NCI-H446 (cell line): ENCODE data around the gene DPY19L2.
"Not testable (repeated sequence)": the region's sequence is repeated elsewhere in the genome, so short reads cannot be mapped to it uniquely, and the experiment has no call there.

Experiments
- DNase-seq, 2 experiments: peaks; one replicate each; lab custom pipeline; 2025; lab: John Stamatoyannopoulos, UW

Gene DPY19L2

DNA sequence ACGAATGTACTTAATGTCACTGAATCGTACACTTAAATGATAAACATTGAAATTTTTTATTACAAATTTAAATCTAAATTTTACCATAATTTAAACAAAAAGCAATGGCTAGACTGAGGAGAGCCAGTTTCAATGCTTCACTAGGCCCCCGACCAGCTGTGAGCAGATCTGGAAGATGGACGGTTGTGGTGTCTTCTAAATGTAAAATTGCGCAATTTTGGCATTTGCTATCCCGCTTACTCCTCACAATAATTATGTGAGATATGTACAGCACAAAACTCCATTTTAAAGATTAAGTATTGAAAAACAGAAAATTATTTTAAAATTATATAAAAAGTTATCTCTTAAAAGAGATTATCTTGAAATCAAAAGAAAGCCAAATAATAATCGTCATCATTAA is 5.3 kb downstream of the DPY19L2 start:
- not testable (repeated sequence) for DNase-seq

DNA sequence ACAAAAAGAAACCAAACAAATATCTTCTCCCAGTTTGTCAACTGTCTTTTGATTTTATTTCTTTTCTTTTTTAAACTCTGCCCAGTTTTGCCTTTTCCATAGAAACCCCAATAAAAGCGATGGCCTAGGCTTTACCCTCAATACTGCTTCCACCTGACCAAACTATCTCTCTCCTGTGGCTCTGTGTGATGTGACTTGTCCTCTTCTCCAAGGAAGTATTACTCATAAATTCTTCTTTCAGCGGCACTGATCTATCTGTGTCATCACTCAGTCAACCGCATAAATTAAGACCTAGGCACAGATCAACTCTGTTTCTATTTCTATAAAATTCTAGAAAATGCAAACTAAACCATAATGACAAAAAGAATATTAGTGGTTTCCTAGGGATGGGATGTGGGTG is 9.8 kb downstream of the DPY19L2 start:
- DNase-seq: not testable (repeated sequence)

DNA sequence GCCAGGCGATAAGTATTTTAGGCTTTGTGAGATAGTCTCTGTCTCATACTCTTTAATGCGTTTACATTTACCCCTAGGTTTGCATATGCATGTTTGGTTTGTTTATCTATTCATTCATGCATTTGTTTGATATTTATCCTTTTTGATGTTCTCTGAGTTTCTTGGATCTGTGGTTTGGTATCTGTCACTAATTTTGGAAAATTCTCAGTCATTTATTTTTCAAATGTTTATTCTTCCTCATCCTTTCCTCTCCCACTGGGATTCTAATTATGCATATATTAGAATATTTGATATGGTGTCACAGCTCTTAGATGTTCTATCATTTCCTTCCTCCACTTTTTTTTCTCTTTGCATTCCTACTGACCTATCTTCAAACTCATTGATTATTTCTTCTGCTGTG is 11.9 kb downstream of the DPY19L2 start:
- not testable (repeated sequence) for DNase-seq

DNA sequence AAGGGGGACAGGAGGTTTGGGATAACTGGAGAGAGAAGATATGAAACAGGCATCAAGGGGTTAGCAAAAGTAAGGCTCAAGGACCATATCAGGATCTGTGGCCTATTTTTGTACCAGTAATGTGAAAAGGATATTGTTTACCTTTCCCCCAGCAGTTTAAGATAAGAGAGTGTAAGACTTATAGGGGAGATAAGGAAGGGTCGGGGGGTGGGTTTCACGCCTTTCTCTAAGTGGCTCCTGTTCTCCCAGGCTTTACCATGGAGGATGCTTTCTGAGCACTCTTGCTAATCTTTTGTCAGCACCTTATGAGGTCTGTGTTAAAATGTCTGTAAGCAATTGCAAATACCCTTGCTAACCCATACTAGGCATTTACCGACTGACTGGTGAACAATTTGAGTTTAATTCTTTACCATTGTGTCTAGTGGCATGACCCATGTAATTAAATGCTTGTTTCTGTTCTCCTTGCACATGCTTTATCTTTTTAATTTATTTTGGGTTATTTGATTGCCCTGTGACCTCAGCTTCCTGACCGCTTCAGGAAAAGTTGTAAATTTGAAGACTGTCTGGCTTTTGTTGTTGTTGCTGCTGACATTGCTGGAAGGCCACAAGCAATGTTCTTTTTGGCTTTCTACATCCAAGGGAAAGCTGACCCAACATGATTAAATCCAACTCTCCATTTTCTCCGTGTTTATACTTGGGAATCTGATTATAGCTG is 12.6 kb downstream of the DPY19L2 start:
- DNase-seq: not testable (repeated sequence)

DNA sequence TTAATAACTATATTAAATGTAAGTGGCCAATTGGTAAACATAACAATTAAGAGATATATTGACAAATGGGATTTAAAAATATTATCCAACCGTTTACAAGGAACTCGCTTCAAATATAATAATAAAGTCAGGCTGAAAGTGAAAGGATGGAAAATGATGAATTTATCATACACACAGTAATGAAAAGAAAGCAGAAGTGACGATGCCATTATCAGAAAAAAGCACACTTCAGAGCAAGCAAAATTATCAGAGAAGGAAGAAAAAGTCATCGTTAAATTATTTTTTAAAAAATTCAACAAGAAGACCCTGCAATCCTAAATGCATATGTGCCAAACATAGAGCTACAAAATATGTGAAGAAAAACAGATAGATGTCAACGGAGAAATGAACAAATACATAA is 13.8 kb downstream of the DPY19L2 start:
- not testable (repeated sequence) for DNase-seq

DNA sequence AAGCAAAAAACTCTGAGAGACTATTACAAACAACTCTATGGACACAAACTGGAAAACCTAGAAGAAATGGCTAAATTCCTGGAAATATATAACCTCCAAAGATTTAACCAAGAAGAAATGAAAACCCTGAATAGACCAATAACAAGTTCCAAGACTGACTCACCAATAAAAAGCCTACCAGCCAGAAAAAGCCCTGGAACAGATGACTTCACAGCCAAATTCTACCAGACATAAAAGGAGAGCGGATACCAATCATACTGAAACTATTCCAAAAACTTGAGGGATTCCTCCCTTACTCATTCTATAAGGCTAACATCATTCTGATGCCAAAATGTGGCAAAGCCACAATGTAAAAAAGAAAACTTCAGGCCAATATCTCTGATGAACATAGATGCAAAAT is 18.8 kb downstream of the DPY19L2 start:
- not testable (repeated sequence) for DNase-seq

DNA sequence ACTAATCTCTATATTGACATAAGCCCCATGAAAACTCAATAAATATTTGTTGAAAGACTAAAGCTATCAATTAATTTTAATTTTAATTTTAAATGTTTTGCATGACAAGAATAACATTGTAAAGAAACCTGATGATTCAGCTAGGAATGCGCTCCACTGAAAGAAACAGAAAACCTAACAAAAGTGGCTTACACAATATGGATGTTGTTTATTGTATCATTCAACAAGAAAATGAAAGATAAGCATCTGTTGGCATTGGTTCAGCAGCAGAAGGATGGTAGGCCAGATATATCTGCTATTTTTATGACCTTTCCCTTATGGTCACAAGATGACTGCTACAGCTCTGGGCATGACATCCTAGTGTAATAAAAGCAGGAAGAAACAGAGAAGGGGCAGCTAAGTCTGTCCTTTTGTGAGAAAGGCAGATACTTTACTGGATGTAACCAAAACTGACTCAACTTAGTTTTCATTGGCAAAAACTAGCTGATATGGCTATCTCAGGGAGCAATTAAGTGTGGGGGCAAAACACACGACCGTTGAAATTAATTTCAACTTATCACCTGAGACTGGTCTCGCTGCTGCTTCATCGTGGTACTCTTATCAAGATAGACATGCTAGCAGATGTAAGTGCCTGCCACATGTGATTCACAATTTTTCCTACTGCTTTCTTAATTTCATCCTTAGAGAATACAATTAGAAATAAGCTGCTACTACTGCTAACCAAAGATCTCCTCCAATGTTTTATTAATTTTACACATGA is 24.7 kb downstream of the DPY19L2 start:
- not testable (repeated sequence) for DNase-seq

DNA sequence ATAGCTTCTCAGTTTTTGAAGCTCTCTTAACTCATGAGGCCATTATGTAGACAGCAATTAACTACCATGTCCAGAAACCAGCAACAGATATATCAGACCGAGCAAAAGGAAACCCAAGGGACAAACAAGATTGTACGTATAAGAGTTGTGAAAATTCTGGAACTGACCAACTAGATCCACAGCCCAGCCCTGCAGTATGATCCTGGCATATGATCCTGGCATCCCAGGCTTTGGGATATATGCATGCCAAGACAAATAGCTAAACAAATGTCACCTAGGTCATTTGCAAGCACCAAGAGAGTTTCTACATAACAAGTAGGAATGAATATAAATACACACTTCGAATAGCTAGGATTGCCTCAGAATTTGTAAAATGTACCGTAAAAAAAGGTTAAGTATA is 44.0 kb downstream of the DPY19L2 start:
- DNase-seq: not testable (repeated sequence)

DNA sequence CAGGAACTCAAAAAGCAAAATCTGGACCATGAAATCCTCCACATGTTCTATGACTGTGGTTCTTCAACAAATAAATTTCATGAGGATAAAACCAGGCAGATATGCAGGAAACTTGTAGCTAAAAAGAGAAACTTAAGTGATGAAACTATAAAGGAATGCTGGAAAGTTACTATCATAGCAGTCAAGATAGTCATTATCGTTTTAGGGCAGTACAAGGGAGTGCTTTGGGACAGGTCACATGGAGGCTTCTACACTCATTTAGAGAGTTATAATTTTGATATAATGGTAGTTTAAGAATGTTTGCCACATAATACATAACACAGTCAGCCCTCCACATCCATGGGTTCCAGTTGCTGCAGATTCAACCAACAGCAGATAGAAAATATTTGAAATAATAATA is 52.7 kb downstream of the DPY19L2 start:
- DNase-seq: not testable (repeated sequence)

DNA sequence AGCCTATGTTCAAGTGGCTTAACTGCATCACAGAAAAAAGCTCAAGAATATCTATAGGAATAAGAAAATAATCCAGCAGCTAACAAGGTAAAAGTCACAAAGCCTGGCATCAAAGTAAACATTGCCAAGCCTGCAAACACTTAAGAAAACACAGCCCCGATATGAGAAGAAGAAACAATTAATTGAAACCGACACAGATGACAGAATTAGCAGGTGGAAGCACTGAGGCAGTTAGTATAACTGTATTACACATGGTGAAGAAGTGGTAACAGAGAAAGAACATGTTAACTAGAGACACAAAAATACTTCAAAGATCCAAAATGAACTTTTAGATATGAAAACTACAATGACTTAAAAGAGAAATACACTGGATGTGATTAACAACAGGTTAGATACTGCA is 57.0 kb downstream of the DPY19L2 start:
- not testable (repeated sequence) for DNase-seq

DNA sequence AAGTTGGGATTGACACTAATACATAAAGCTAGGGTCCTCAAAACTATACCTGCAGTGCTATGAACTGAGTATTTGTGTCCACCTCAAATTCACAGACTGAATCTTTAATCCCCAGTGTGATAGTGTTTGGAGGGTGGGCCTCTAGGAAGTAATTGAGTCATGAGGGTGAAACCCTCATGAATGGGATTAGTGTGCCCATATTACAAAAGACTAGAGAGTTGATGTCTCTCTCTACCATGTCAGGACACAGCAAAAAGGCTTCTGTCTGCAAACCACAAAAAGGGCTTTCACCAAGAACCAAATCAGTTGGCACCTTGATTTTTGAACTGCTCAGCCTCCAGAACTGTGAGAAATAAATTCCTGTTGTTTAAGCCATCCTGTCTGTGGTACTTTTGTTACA is 59.0 kb downstream of the DPY19L2 start:
- not testable (repeated sequence) for DNase-seq

DNA sequence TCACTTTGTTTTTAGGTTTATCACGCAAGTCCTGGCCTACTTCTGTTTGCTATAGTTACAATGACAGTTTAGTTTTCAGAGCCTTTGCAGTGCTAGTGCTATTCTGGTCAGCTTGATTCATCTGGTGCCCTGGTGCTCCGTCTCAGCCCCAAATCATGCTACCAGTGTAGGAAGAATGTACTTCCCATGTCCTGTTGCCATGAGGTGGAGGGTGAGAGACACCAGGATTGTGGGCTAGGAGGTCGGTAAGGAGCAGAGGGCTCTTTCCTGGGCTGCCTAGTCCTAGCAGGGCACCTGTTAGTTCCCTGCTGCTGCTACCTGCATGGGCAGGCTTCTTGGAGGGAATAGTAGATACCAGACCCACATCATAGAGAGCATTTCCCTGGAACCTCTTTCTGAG is 63.3 kb downstream of the DPY19L2 start:
- not testable (repeated sequence) for DNase-seq

DNA sequence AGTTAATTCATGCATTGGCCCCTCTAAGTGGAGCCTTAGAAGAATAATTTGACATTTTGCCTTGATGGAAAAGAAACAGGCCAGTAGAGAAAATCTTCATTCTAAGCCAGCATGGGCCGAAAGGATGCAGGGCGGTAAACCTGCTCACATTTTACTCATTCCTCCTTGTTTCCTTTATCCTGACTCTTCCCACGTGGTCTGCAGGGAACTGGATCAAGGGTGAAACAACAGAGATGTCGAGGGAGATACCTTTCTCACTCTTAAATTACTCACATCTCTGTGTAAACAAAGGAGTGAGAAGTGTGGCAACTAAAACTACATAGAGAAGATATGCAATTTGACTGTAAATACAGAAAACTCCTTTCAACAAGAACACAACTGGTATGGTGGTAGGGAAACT is 73.5 kb downstream of the DPY19L2 start:
- DNase-seq: not testable (repeated sequence)

DNA sequence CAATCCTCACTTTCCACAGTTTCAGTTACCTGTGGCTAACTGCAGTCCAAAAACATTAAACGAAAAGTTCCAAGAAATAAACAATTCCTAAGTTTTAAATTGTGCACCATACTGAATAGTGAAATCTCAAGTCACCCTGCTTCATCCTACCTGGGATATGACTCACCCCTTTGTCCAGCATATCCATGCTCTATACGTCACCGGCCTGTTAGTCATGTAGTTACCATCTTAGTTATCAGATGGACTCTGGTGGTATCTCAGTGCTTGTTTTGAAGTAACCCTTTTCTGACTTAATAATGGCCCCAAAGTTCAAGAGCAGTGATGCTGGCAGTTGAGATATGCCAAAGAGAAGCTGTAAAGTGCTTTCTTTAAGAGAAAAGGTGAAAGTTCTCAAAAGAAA is 83.9 kb downstream of the DPY19L2 start:
- not testable (repeated sequence) for DNase-seq

DNA sequence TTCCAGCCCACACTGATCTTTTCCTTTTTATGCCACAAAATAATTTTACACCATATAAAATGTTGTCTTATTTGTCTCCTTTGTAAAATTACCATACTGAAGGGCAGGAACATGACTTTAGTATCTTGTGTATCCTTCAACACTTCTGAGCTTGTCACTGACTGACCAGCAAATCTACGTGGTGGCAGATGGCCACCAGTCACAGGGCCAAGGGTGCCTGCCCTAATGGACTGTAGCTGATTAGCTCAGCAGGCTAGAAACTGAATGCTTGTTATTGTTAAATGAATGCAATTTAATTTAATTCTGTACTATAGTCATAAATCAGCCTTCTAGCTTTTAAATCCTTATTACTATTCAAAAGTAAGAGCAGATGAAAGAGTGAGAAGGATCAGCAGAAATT is 85.0 kb downstream of the DPY19L2 start:
- DNase-seq: not testable (repeated sequence)

DNA sequence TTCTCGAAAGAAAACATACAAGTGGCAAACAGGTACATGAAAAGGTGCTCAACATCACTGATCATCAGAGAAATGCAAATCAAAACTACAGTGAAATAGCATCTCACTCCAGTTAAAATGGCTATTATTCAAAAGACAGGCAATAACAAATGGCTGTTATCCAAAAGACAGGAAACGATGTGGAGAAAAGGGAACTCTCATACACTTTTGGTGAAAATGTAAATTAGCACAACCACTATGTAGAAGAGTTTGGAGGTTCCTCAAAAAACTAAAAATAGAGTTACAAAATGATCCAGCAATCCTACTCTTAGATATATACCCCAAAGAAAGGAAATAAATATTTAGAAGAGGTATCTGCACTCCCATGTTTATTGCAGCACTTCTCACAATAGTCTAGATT is 90.7 kb downstream of the DPY19L2 start:
- not testable (repeated sequence) for DNase-seq

DNA sequence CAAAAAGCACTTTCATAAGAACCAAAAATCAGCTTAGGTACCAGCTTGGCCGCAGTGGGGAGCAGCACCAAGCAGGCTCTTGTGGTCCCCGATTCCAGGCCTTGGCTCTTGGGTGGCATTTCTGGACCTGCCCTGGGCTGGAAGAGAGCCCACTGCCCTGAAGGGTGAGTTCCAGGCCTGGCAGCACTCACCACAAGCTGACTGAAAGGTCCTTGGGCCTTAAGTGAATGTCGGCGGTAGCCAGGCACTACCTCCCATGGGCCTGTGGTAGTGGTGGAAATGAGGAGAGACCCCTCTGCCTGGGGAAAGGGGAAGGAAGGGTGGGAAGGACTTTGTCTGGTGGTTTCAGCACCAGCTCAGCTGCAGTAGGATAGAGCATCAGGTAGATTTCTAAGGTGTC is 96.3 kb downstream of the DPY19L2 start:
- not testable (repeated sequence) for DNase-seq

DNA sequence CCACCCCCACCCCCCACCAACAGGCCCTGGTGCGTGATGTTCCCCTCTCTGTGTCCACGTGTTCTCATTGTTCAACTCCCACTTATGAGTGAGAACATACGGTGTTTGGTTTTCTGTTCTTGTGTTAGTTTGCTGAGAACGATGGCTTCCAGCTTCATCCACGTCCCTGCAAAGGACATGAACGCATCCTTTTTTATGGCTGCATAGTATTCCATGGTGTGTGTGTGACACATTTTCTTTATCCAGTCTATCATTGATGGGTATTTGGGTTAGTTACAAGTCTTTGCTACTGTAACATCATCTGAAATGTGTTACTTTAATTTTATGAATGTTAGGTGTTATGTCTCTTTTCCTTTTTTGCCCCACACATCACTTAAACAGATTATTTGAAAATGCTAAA is 109.8 kb downstream of the DPY19L2 start:
- DNase-seq: not testable (repeated sequence)

DNA sequence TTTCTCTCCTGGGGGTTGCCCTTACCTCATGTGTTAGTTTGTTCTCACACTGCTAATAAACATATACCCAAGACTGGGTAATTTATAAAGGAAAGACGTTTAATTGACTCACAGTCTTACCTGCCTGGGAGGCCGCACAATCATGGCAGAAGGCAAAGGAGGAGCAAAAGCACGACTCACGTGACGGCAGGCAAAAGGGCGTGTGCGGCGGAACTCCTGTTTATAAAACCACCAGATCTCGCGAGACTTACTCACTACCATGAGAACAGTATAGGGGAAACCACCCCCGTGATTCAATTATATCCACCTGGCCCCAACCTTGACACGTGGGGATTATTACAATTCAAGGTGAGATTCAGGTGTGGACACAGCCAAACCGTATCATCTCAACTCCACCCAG is 116.9 kb downstream of the DPY19L2 start:
- DNase-seq: not testable (repeated sequence)

DNA sequence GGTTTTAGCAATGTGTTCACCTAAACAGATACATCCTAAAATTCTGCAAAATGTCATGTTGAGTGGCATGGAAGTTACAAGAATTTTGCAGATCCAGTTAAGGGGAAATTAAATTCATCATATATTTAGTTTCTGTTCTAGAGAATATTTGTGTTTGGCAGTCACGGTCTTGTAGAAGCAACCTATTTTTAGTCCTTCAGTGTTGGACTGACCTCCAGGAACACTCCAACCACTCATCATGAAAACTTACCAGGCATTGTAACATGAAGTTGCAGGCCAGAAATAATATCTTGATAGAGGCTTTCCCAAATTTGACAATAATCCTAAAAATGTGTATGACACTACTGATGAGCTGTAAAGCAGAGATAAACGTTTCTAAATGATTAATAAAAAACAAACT is 119.3 kb downstream of the DPY19L2 start:
- DNase-seq: not testable (repeated sequence)

DNA sequence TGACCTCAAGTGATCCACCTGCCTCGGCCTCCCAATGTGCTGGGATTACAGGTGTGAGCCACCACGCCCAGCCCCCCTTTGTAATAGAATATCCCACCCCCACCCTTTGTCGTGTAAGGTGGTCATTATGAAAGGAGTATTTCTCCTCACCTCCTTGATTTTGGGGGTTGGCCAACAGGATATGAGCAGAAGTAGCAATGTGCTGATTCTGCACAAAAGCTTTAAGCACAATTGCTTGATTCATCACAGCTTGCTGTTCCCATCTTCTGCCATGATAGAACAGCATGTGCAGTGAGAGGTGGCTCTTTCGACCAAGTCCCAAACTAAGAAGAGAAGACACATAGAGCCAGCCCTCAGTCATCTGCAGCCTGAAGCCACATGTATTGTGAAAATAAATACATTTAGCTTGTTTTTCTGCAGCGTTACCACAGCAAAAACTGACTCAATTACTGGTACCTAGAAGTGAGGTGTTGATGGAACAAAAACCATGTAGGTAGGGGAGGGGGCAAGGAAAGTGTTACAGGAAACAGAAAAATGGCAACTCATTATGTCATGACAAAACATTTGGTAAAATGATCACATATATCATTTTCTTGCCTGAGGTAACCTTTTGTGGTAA is 122.9 kb downstream of the DPY19L2 start:
- DNase-seq: not testable (repeated sequence)

DNA sequence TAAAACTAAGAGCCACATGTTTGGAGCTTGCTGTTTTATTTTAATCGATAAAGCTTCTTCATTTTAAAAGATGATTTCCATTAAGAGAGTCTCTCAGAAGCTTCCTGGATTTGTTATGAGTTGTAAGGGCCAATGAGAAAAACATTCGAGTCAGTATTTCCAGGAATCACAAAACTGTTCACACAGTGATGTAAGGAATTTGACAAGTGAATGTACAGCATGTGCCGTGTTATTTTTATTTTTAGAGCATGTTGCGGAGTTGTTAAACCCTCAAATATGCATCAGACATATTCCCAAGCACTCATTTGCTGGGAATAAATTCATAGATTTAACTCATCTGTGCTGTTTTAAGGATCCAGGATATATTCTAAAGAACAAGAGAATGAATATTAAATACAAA is 129.6 kb downstream of the DPY19L2 start:
- not testable (repeated sequence) for DNase-seq

DNA sequence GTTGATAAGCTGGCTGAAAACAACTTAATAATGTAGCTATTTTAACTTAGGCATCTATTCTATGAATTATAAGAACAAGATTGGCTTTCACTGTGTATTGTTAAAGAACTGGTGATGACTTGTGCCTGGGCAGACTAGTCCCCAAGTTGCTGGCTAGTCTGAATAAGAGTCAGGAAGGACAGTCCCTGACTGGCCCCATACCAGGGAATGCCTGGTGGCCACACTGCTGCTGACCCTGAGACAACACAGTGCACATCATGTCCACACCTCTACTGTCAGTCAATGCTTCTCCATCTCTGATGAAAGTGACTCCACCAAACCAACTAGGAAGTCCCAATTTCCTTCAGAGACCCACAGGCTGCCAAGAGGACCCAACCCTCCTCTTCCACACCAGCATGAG is 130.5 kb downstream of the DPY19L2 start:
- DNase-seq: not testable (repeated sequence)
